H9 (cell line): Measurements from ENCODE around the gene PEX19. TPM values are rescaled to one million over a fixed set of nuclear protein-coding genes. Genes with fewer than 3 reads are reported as not detected.

Source experiments
- DNase-seq: peaks from one replicate; pipeline ENCODE4 v3.0.0-alpha.2; 2017
- H2AFZ ChIP-seq: one replicate; pipeline ENCODE4 v1.6.1; 2013; ENCODE audit warnings: mild to moderate bottlenecking, low read length, control low read depth, moderate library complexity
- H2AK5ac ChIP-seq: 2 replicates; pipeline ENCODE4 v1.6.1; 2013; ENCODE audit warnings: low read length, control low read depth, mixed read lengths; ENCODE audit not compliant: insufficient read length
- H2BK120ac ChIP-seq: one replicate; pipeline ENCODE4 v1.6.1; 2013; ENCODE audit warnings: low read depth, mild to moderate bottlenecking, low read length, control low read depth, inconsistent platforms; ENCODE audit not compliant: poor library complexity, severe bottlenecking
- H2BK12ac ChIP-seq: 2 replicates; pipeline ENCODE4 v1.6.1; 2013; ENCODE audit warnings: low read length, control low read depth, mixed read lengths, low read depth; ENCODE audit not compliant: insufficient read length
- H2BK15ac ChIP-seq: 2 replicates; pipeline ENCODE4 v1.6.1; 2013; ENCODE audit warnings: low read depth, low read length, control low read depth
- H2BK20ac ChIP-seq: one replicate; pipeline ENCODE4 v1.6.1; 2013; ENCODE audit warnings: low read depth, mild to moderate bottlenecking, low read length, control low read depth, inconsistent platforms; ENCODE audit not compliant: poor library complexity, severe bottlenecking
- H2BK5ac ChIP-seq: 2 replicates; pipeline ENCODE4 v1.6.1; 2013; ENCODE audit warnings: low read length, control low read depth, mixed read lengths; ENCODE audit not compliant: insufficient read length
- H3K14ac ChIP-seq: 2 replicates; pipeline ENCODE4 v1.6.1; 2013; ENCODE audit warnings: low read length, control low read depth; ENCODE audit not compliant: insufficient read depth
- H3K18ac ChIP-seq: 2 replicates; pipeline ENCODE4 v1.6.1; 2013; ENCODE audit warnings: low read depth, mild to moderate bottlenecking, mixed read lengths, low read length, control low read depth; ENCODE audit not compliant: insufficient read length
- H3K23ac ChIP-seq: 2 replicates; pipeline ENCODE4 v1.6.1; 2013; ENCODE audit warnings: low read length, control low read depth, mixed read lengths, low read depth; ENCODE audit not compliant: insufficient read length
- H3K23me2 ChIP-seq: 2 replicates; pipeline ENCODE4 v1.6.1; 2013; ENCODE audit warnings: low read depth, mild to moderate bottlenecking, mixed read lengths, low read length, control low read depth; ENCODE audit not compliant: insufficient read length, poor library complexity, severe bottlenecking
- H3K27ac ChIP-seq: 2 replicates; pipeline ENCODE4 v1.5.1; 2013; ENCODE audit warnings: low read length, control low read depth, mixed read lengths, low read depth; ENCODE audit not compliant: insufficient read length
- H3K27me3 ChIP-seq: 2 replicates; pipeline ENCODE4 v1.6.1; 2013; ENCODE audit warnings: low read length, control low read depth, inconsistent platforms; ENCODE audit not compliant: insufficient read depth
- H3K4ac ChIP-seq: 2 replicates; pipeline ENCODE4 v1.6.1; 2013; ENCODE audit warnings: low read depth, mild to moderate bottlenecking, control low read depth, inconsistent platforms, low read length, moderate library complexity
- H3K4me1 ChIP-seq: 2 replicates; pipeline ENCODE4 v1.6.1; 2013; ENCODE audit warnings: low read length, control low read depth, inconsistent platforms; ENCODE audit not compliant: insufficient read depth
- H3K4me2 ChIP-seq: 2 replicates; pipeline ENCODE4 v1.6.1; 2013; ENCODE audit warnings: low read length, control low read depth, mixed read lengths; ENCODE audit not compliant: insufficient read length, insufficient read depth
- H3K56ac ChIP-seq: 2 replicates; pipeline ENCODE4 v1.6.1; 2013; ENCODE audit warnings: low read depth, mild to moderate bottlenecking, mixed read lengths, low read length, control low read depth; ENCODE audit not compliant: insufficient read length
- H3K79me1 ChIP-seq: 2 replicates; pipeline ENCODE4 v1.6.1; 2013; ENCODE audit warnings: low read depth, mild to moderate bottlenecking, moderate library complexity, low read length, control low read depth, inconsistent platforms; ENCODE audit not compliant: insufficient read depth, poor library complexity, severe bottlenecking
- H3K79me2 ChIP-seq: 2 replicates; pipeline ENCODE4 v1.6.1; 2013; ENCODE audit warnings: low read length, control low read depth, inconsistent platforms; ENCODE audit not compliant: insufficient read depth
- H3K9ac ChIP-seq: 2 replicates; pipeline ENCODE4 v1.6.1; 2013; ENCODE audit warnings: low read length, control low read depth, mixed read lengths; ENCODE audit not compliant: insufficient read length; ENCODE audit errors: extremely low read depth
- H3K9me3 ChIP-seq: one replicate; pipeline ENCODE4 v1.6.1; 2013; ENCODE audit warnings: low read depth, low read length, inconsistent platforms; ENCODE audit not compliant: control insufficient read depth
- H3T11ph ChIP-seq: one replicate; pipeline ENCODE4 v1.6.1; 2013; ENCODE audit warnings: mild to moderate bottlenecking, low read length, control low read depth, inconsistent platforms
- H4K20me1 ChIP-seq: one replicate; pipeline ENCODE4 v1.6.1; 2013; ENCODE audit not compliant: control insufficient read depth, insufficient read length, insufficient read depth
- H4K5ac ChIP-seq: 2 replicates; pipeline ENCODE4 v1.6.1; 2013; ENCODE audit warnings: low read depth, mild to moderate bottlenecking, mixed read lengths, low read length, control low read depth; ENCODE audit not compliant: insufficient read length
- H4K8ac ChIP-seq: replicated peaks from 2 replicates; pipeline ENCODE4 v1.6.1; 2013; ENCODE audit warnings: low read length, control low read depth, mixed read lengths, low read depth; ENCODE audit not compliant: insufficient read length
- H4K91ac ChIP-seq: 2 replicates; pipeline ENCODE4 v1.6.1; 2013; ENCODE audit warnings: low read depth, mild to moderate bottlenecking, moderate library complexity, mixed read lengths, low read length, control low read depth; ENCODE audit not compliant: insufficient read length
- H3K27ac Mint-ChIP-seq, 3 experiments: 2 replicates in 2 of 3; 3 replicates in 1 of 3; pipeline ENCODE4 v1.8.0; 2020 to 2021; ENCODE audit warnings: mixed read lengths in 3 of 3, mild to moderate bottlenecking in 1 of 3, moderate library complexity in 1 of 3
- H3K27me3 Mint-ChIP-seq: 2 replicates; pipeline ENCODE4 v1.8.0; 2021; ENCODE audit warnings: low read depth, mild to moderate bottlenecking, moderate library complexity, mixed read lengths
- H3K36me3 Mint-ChIP-seq, 3 experiments: 2 replicates in 2 of 3; 3 replicates in 1 of 3; pipeline ENCODE4 v1.8.0; 2020 to 2021; ENCODE audit warnings: low read depth in 3 of 3, mixed read lengths in 3 of 3; ENCODE audit not compliant: insufficient read depth in 1 of 3
- H3K4me1 Mint-ChIP-seq, 2 experiments: 2 replicates each; pipeline ENCODE4 v1.8.0; 2020; ENCODE audit warnings: mixed read lengths in 2 of 2
- H3K4me3 Mint-ChIP-seq, 2 experiments: 2 replicates in 1 of 2; 3 replicates in 1 of 2; pipeline ENCODE4 v1.8.0; 2020 to 2021; ENCODE audit warnings: mild to moderate bottlenecking in 2 of 2, mixed read lengths in 2 of 2, moderate library complexity in 1 of 2
- H3K9me3 Mint-ChIP-seq, 2 experiments: 2 replicates in 1 of 2; 3 replicates in 1 of 2; pipeline ENCODE4 v1.8.0; 2020; ENCODE audit warnings: mild to moderate bottlenecking in 2 of 2, mixed read lengths in 2 of 2, moderate library complexity in 1 of 2
- WGBS: extraction: QIAGEN DNeasy Blood & Tissue Kit; methylation state at CpG from one replicate; pipeline ENCODE4 v1.1.7; 2013; ENCODE audit warnings: missing lambda C conversion rate, low lambda C conversion rate, mixed read lengths; ENCODE audit not compliant: insufficient read length; ENCODE audit errors: extremely low coverage; 5-methylcytosine and 5-hydroxymethylcytosine counted together
- total RNA-seq: library from RNA; stranded (reverse); gene quantifications from 2 replicates; pipeline ENCODE4 v1.2.1, GENCODE V29; 2021
- TF ChIP-seq, protein P1 (sequence below): fragments of 200-600 bp; sonication (generic); conservative IDR thresholded peaks from 3 replicates; pipeline ENCODE4 v1.8.0; 2021; ENCODE audit warnings: antibody characterized with exemption, mild to moderate bottlenecking

The PEX19 gene
- total RNA-seq, 1 experiment from 2014 or later = 92.7 TPM

DNA sequence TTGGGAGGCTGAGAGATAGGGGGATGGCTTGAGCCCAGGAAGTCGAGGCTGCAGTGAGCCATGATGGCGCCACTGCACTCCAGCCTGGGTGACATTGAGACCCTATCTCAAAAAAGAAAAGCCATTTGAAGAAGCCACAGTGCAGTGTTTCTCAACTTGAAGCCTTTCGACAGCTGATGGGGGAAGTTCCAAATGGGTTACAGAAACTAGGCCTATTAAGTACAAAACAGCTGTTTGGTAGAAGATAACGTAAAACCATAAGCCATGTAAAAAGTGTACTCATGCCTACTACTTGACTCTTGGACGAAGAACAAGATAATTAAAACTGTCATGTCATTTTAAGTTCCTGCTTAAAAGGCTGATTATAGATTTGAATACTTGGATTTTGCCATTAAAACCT is 41.5 kb upstream of the PEX19 start:
- Histone ChIP-seq H2BK12ac (no peak overlapping the region), H4K5ac (no peak overlapping the region), H2BK20ac (no peak overlapping the region), H3K79me2 (no peaks in the 10 kb centered on the region), H3K4me1 (no peaks in the 10 kb centered on the region), H3K27ac (no peak overlapping the region), H2BK120ac (no peak overlapping the region), H2AK5ac (no peak overlapping the region), H2BK5ac (no peak overlapping the region), H3K23me2 (no peaks in the 10 kb centered on the region), H3K4me2 (no peak overlapping the region), H3T11ph (no peak overlapping the region), H3K9me3 (no peaks in the 10 kb centered on the region), H3K18ac (no peak overlapping the region), H3K79me1 (no peaks in the 10 kb centered on the region), H3K23ac (no peak overlapping the region), H3K9ac (no peak overlapping the region), H4K8ac (no peak overlapping the region), H3K56ac (no peak overlapping the region), H4K20me1 (no peaks in the 10 kb centered on the region), H3K14ac (no peak overlapping the region), H2BK15ac (no peak overlapping the region), H3K4ac (no peak overlapping the region), H2AFZ (no peak overlapping the region), H3K27me3 (no peaks in the 10 kb centered on the region), H4K91ac (no peak overlapping the region)
- no peaks in the 10 kb centered on the region for H3K9me3 Mint-ChIP-seq
- no CpG with 5 or more reads among the region's 5 CpGs for WGBS
- no peaks in the 10 kb centered on the region for H3K27me3 Mint-ChIP-seq
- H3K4me1 Mint-ChIP-seq = no peaks in the 10 kb centered on the region
- H3K36me3 Mint-ChIP-seq = peaks cover 23 to 77% (median 70%) of the 10 kb centered on the region in 3 experiments; a peak in 6 of 7 replicates
- DNase-seq = no peak
- H3K4me3 Mint-ChIP-seq = no peak overlapping the region
- TF ChIP-seq, protein P1, sequence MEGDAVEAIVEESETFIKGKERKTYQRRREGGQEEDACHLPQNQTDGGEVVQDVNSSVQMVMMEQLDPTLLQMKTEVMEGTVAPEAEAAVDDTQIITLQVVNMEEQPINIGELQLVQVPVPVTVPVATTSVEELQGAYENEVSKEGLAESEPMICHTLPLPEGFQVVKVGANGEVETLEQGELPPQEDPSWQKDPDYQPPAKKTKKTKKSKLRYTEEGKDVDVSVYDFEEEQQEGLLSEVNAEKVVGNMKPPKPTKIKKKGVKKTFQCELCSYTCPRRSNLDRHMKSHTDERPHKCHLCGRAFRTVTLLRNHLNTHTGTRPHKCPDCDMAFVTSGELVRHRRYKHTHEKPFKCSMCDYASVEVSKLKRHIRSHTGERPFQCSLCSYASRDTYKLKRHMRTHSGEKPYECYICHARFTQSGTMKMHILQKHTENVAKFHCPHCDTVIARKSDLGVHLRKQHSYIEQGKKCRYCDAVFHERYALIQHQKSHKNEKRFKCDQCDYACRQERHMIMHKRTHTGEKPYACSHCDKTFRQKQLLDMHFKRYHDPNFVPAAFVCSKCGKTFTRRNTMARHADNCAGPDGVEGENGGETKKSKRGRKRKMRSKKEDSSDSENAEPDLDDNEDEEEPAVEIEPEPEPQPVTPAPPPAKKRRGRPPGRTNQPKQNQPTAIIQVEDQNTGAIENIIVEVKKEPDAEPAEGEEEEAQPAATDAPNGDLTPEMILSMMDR = no peak
- no peak overlapping the region for H3K27ac Mint-ChIP-seq
